Measurements from ENCODE around the gene ATPAF2. TPM values are rescaled to one million over a fixed set of nuclear protein-coding genes. Genes with fewer than 3 reads are reported as not detected.

Gene ATPAF2
- total RNA-seq, 1 experiment from 2014 or later, result 40.5 TPM

GRCh38 chr17:18055597-18055996 lies 16.6 kb upstream of the ATPAF2 start:
- no peak overlapping the region for H3K27ac ChIP-seq (ENCODE audit: low read length)
- no peaks in the 10 kb centered on the region for H3K27me3 ChIP-seq (ENCODE audit: low read length)
- no peaks in the 10 kb centered on the region for H3K9me2 ChIP-seq (replicated peaks; ENCODE audit: low read length)
- peaks cover 9% of the 10 kb centered on the region; the same call in 1 of the 2 replicates for H3K36me3 ChIP-seq (ENCODE audit: low read depth, low read length)
- no peaks in the 10 kb centered on the region for H4K20me1 ChIP-seq (ENCODE audit: low read length)
- DNase-seq, result peak; percentile 37
- ChIA-PET POLR2A (ENCODE audit: unreplicated experiment) (no interaction called here), CTCF (no interaction called here)
- H3K4me2 ChIP-seq (ENCODE audit: low read length), result no peak overlapping the region
- no peak for ATAC-seq
- H3K9me3 ChIP-seq (ENCODE audit: low read length), result no peaks in the 10 kb centered on the region
- intact Hi-C loops (cut with micrococcal nuclease), result no loop called here
- no peaks in the 10 kb centered on the region for H3K4me1 ChIP-seq (ENCODE audit: insufficient read depth, low read length)
- TF ChIP-seq EZH2phosphoT487 (IDR thresholded peaks at IDR 0.05; ENCODE audit: borderline replicate concordance, low read length) (no peak), CTCF (conservative IDR thresholded peaks at IDR 0.05; ENCODE audit: low read depth, low read length) (no peak), EZH2 (IDR thresholded peaks at IDR 0.05; ENCODE audit: low read length, unreplicated experiment) (no peak)
- H3K9ac ChIP-seq (ENCODE audit: low read length), result no peak overlapping the region
- no peaks in the 10 kb centered on the region for H3F3A ChIP-seq (ENCODE audit: low read length, unreplicated experiment)
- no peaks in the 10 kb centered on the region for H3K79me2 ChIP-seq (ENCODE audit: low read length)
- H3K4me3 ChIP-seq (ENCODE audit: low read length), result no peak overlapping the region
- no peak overlapping the region for H2AFZ ChIP-seq (ENCODE audit: low read length)
- no TSS peak for BruUV-seq (replicated peaks)

- Histone ChIP-seq H3F3A (ENCODE audit: low read length, unreplicated experiment) (no peaks in the 10 kb centered on the region), H3K4me3 (ENCODE audit: low read length) (no peak overlapping the region), H3K4me1 (ENCODE audit: insufficient read depth, low read length) (peaks cover 16% of the 10 kb centered on the region), H3K79me2 (ENCODE audit: low read length) (peaks cover 29% of the 10 kb centered on the region), H3K4me2 (ENCODE audit: low read length) (no peak overlapping the region), H4K20me1 (ENCODE audit: low read length) (no peaks in the 10 kb centered on the region), H3K9me2 (replicated peaks; ENCODE audit: low read length) (no peaks in the 10 kb centered on the region), H3K36me3 (ENCODE audit: low read depth, low read length) (peaks cover 7% of the 10 kb centered on the region; the same call in 1 of the 2 replicates), H3K27ac (ENCODE audit: low read length) (no peak overlapping the region), H3K9ac (ENCODE audit: low read length) (no peak overlapping the region), H3K27me3 (ENCODE audit: low read length) (no peaks in the 10 kb centered on the region), H2AFZ (ENCODE audit: low read length) (no peak overlapping the region), H3K9me3 (ENCODE audit: low read length) (no peaks in the 10 kb centered on the region)
- BruUV-seq (replicated peaks), result no TSS peak
- DNase-seq (no peak), ATAC-seq (no peak)
- ChIA-PET CTCF (no interaction called here), POLR2A (ENCODE audit: unreplicated experiment) (no interaction called here)
- TF ChIP-seq EZH2 (IDR thresholded peaks at IDR 0.05; ENCODE audit: low read length, unreplicated experiment) (no peak), CTCF (conservative IDR thresholded peaks at IDR 0.05; ENCODE audit: low read depth, low read length) (no peak), EZH2phosphoT487 (IDR thresholded peaks at IDR 0.05; ENCODE audit: borderline replicate concordance, low read length) (no peak)
- intact Hi-C loops (cut with micrococcal nuclease), result no loop called here
Observed at GRCh38 chr17:18045691-18046350, 6.9 kb upstream of the ATPAF2 start.

GRCh38 chr17:18044609-18045008 lies 5.6 kb upstream of the ATPAF2 start:
- POLR2A ChIA-PET (ENCODE audit: unreplicated experiment), result no interaction called here
- BruUV-seq (replicated peaks), result no TSS peak
- CTCF ChIA-PET, result no interaction called here

More at GRCh38 chr17:18044609-18045008, 5.6 kb upstream of the ATPAF2 start:
- Histone ChIP-seq H3K4me2 (ENCODE audit: low read length) (no peak overlapping the region), H3K9me2 (replicated peaks; ENCODE audit: low read length) (no peaks in the 10 kb centered on the region), H3K27me3 (ENCODE audit: low read length) (no peaks in the 10 kb centered on the region), H3K27ac (ENCODE audit: low read length) (no peak overlapping the region), H3F3A (ENCODE audit: low read length, unreplicated experiment) (no peaks in the 10 kb centered on the region), H3K4me3 (ENCODE audit: low read length) (no peak overlapping the region), H4K20me1 (ENCODE audit: low read length) (no peaks in the 10 kb centered on the region), H3K4me1 (ENCODE audit: insufficient read depth, low read length) (peaks cover 25% of the 10 kb centered on the region), H3K79me2 (ENCODE audit: low read length) (peaks cover 42% of the 10 kb centered on the region), H3K9me3 (ENCODE audit: low read length) (no peaks in the 10 kb centered on the region), H3K9ac (ENCODE audit: low read length) (no peak overlapping the region), H3K36me3 (ENCODE audit: low read depth, low read length) (peaks cover 7% of the 10 kb centered on the region; the same call in 1 of the 2 replicates), H2AFZ (ENCODE audit: low read length) (no peak overlapping the region)
- intact Hi-C loops (cut with micrococcal nuclease), result no loop called here
- ATAC-seq (no peak), DNase-seq (no peak)
- no peak for TF ChIP-seq EZH2 (IDR thresholded peaks at IDR 0.05; ENCODE audit: low read length, unreplicated experiment)
- no peak for TF ChIP-seq EZH2phosphoT487 (IDR thresholded peaks at IDR 0.05; ENCODE audit: borderline replicate concordance, low read length)
- no peak for TF ChIP-seq CTCF (conservative IDR thresholded peaks at IDR 0.05; ENCODE audit: low read depth, low read length)
